CD14-positive monocyte (primary cell): ENCODE results near the gene ASAP3. TPM values are rescaled to one million over a fixed set of nuclear protein-coding genes. Genes with fewer than 3 reads are reported as not detected.

Experiments used
- DNase-seq, 3 donors: peaks; one replicate each; pipeline ENCODE4 v3.0.0-alpha.2; 2011 to 2022
- H2AFZ ChIP-seq: 2 replicates; pipeline ENCODE4 v1.6.0; 2012; ENCODE audit warnings: mild to moderate bottlenecking, low read depth, low read length, inconsistent platforms; ENCODE audit not compliant: insufficient read depth, poor library complexity, severe bottlenecking
- H3K27ac ChIP-seq, 2 donors: 1 replicate in 1 of 2; 2 replicates in 1 of 2; pipeline ENCODE4 v1.5.1; 2012 to 2013; ENCODE audit warnings: low read length in 2 of 2, control low read depth in 1 of 2, inconsistent platforms in 1 of 2, low read depth in 1 of 2, mild to moderate bottlenecking in 1 of 2
- H3K27me3 ChIP-seq, 2 donors: one replicate each; pipeline versions ENCODE4 v1.6.0 to v1.6.1; 2011 to 2013; ENCODE audit warnings: low read length in 2 of 2; ENCODE audit not compliant: control insufficient read depth in 2 of 2, insufficient read depth in 2 of 2
- H3K36me3 ChIP-seq, 2 donors: replicated peaks in 1 of 2; 1 replicate in 1 of 2; 2 replicates in 1 of 2; pipeline versions ENCODE4 v1.5.1 to v1.6.1; 2012 to 2013; ENCODE audit warnings: low read length in 2 of 2, control low read depth in 1 of 2, inconsistent platforms in 1 of 2, mild to moderate bottlenecking in 1 of 2; ENCODE audit not compliant: insufficient read depth in 2 of 2, control insufficient read depth in 1 of 2
- H3K4me1 ChIP-seq, 2 donors: 1 replicate in 1 of 2; 2 replicates in 1 of 2; pipeline versions ENCODE4 v1.5.1 to v1.6.1; 2012 to 2013; ENCODE audit warnings: low read length in 2 of 2, control low read depth in 1 of 2, inconsistent platforms in 1 of 2, mild to moderate bottlenecking in 1 of 2, moderate library complexity in 1 of 2; ENCODE audit not compliant: insufficient read depth in 2 of 2, control insufficient read depth in 1 of 2
- H3K4me2 ChIP-seq: replicated peaks from 2 replicates; pipeline ENCODE3; 2012; ENCODE audit warnings: low read length, moderate library complexity, mild to moderate bottlenecking; ENCODE audit not compliant: poor library complexity, severe bottlenecking; ENCODE audit errors: extremely low read depth
- H3K4me3 ChIP-seq, 3 experiments: fragments of 200-600 bp in 1 of 3; sonication (generic) in 1 of 3; replicated peaks in 1 of 3; 1 replicate in 2 of 3; 2 replicates in 1 of 3; pipeline ENCODE4 v1.5.1; 2011 to 2013; ENCODE audit warnings: low read length in 3 of 3, mild to moderate bottlenecking in 3 of 3, control low read depth in 2 of 3, low read depth in 2 of 3, inconsistent platforms in 1 of 3, moderate library complexity in 1 of 3
- H3K79me2 ChIP-seq: 2 replicates; pipeline ENCODE4 v1.6.0; 2012; ENCODE audit warnings: mild to moderate bottlenecking, control low read depth, inconsistent platforms, low read length, moderate library complexity; ENCODE audit not compliant: insufficient read depth
- H3K9ac ChIP-seq: 2 replicates; pipeline ENCODE4 v1.6.0; 2017; ENCODE audit warnings: low read length, mild to moderate bottlenecking; ENCODE audit not compliant: insufficient read depth, poor library complexity, severe bottlenecking
- H3K9me3 ChIP-seq, 2 donors: replicated peaks in 1 of 2; 1 replicate in 1 of 2; 2 replicates in 1 of 2; pipeline versions ENCODE4 v1.5.1 to v1.6.1; 2012 to 2013; ENCODE audit warnings: low read length in 2 of 2, control low read depth in 1 of 2; ENCODE audit not compliant: control insufficient read depth in 1 of 2, insufficient read depth in 1 of 2
- H4K20me1 ChIP-seq: 2 replicates; pipeline ENCODE4 v1.6.0; 2012; ENCODE audit warnings: mild to moderate bottlenecking, low read length, control low read depth, moderate library complexity; ENCODE audit not compliant: insufficient read depth
- H3K27ac Mint-ChIP-seq, 7 donors: one replicate each; pipeline ENCODE4 v1.8.0; 2020; ENCODE audit warnings: mild to moderate bottlenecking in 7 of 7, mixed read lengths in 7 of 7, moderate library complexity in 6 of 7, inconsistent platforms in 2 of 7
- H3K27me3 Mint-ChIP-seq, 3 donors: one replicate each; pipeline ENCODE4 v1.8.0; 2021 to 2022; ENCODE audit warnings: low read depth in 3 of 3, mild to moderate bottlenecking in 3 of 3, mixed read lengths in 3 of 3, moderate library complexity in 3 of 3, inconsistent platforms in 1 of 3
- H3K36me3 Mint-ChIP-seq, 2 donors: one replicate each; pipeline ENCODE4 v1.8.0; 2020; ENCODE audit warnings: mixed read lengths in 2 of 2, inconsistent platforms in 1 of 2, mild to moderate bottlenecking in 1 of 2
- H3K4me1 Mint-ChIP-seq: one replicate; pipeline ENCODE4 v1.8.0; 2020; ENCODE audit warnings: mild to moderate bottlenecking, mixed read lengths
- H3K4me3 Mint-ChIP-seq, 2 donors: one replicate each; pipeline ENCODE4 v1.8.0; 2020; ENCODE audit warnings: mild to moderate bottlenecking in 2 of 2, mixed read lengths in 2 of 2, moderate library complexity in 1 of 2
- H3K9me3 Mint-ChIP-seq, 7 donors: one replicate each; pipeline ENCODE4 v1.8.0; 2020 to 2022; ENCODE audit warnings: mixed read lengths in 7 of 7, mild to moderate bottlenecking in 6 of 7, moderate library complexity in 6 of 7, inconsistent platforms in 2 of 7
- CTCF ChIP-seq: fragments of 200-600 bp; IDR thresholded peaks from one replicate; pipeline ENCODE4 v1.8.0; 2022; ENCODE audit warnings: antibody characterized with exemption, mild to moderate bottlenecking
- WGBS: methylation state at CpG from one replicate; pipeline ENCODE4 v1.1.5; 2013; ENCODE audit warnings: missing lambda C conversion rate; ENCODE audit not compliant: insufficient coverage; 5-methylcytosine and 5-hydroxymethylcytosine counted together
- intact Hi-C, 2 donors: fragments of 100-400 bp; cut with micrococcal nuclease; formaldehyde crosslinking; loops; one replicate each; pipeline versions ENCODE4 v1.15.0 to v1.15.1; 2023
- polyA plus RNA-seq, 3 donors: library from polyadenylated mRNA; depleted of rRNA in 1 of 3; unstranded in 2 of 3; stranded (reverse) in 1 of 3; fragments of 300-500 nt in 2 of 3; fragments of >200 nt in 1 of 3; fragmentation: Illumina TruSeq in 2 of 3; gene quantifications; 1 replicate in 2 of 3; 2 replicates in 1 of 3; pipeline ENCODE4 v1.2.3, GENCODE V29; 2012 to 2021

Gene ASAP3
- polyA plus RNA-seq, 3 donors: 0.27 to 1.1 TPM; not detected in 1

GRCh38 chr1:23434260-23434775, 49.7 kb downstream of the ASAP3 start:
- Histone ChIP-seq H3K9ac (no peak overlapping the region), H3K4me2 (no peak overlapping the region), H3K36me3 (no peaks in the 10 kb centered on the region), H3K4me1 (no peaks in the 10 kb centered on the region), H2AFZ (no peak overlapping the region), H4K20me1 (no peaks in the 10 kb centered on the region), H3K9me3 (no peaks in the 10 kb centered on the region), H3K27me3 (peaks cover 0 to 2% of the 10 kb centered on the region in 2 donors), H3K4me3 (no peak overlapping the region), H3K27ac (no peak overlapping the region), H3K79me2 (no peaks in the 10 kb centered on the region)
- H3K27ac Mint-ChIP-seq: no peak overlapping the region
- H3K4me1 Mint-ChIP-seq: no peaks in the 10 kb centered on the region
- DNase-seq: no peak
- no peak overlapping the region for H3K4me3 Mint-ChIP-seq
- H3K27me3 Mint-ChIP-seq: peaks cover 7 to 25% (median 16%) of the 10 kb centered on the region in 3 donors
- H3K9me3 Mint-ChIP-seq: peaks cover 0 to 3% (median 0%) of the 10 kb centered on the region in 7 donors
- WGBS: 71% methylated on average over 7 of the region's 7 CpGs
- intact Hi-C loops: no loop called here
- H3K36me3 Mint-ChIP-seq: no peaks in the 10 kb centered on the region
- no peak for TF ChIP-seq CTCF

- no peaks in the 10 kb centered on the region for H3K79me2 ChIP-seq
- no peaks in the 10 kb centered on the region for H3K4me1 ChIP-seq
- Mint-ChIP-seq H3K27ac (no peak overlapping the region), H3K9me3 (peaks cover 0 to 3% (median 0%) of the 10 kb centered on the region in 7 donors), H3K27me3 (peaks cover 10 to 35% (median 21%) of the 10 kb centered on the region in 3 donors), H3K36me3 (no peaks in the 10 kb centered on the region), H3K4me3 (no peak overlapping the region), H3K4me1 (no peaks in the 10 kb centered on the region)
- H3K27ac ChIP-seq: no peak overlapping the region
- intact Hi-C loops: no loop called here
- no peak overlapping the region for H2AFZ ChIP-seq
- no peak overlapping the region for H3K4me2 ChIP-seq
- 96% methylated on average over 5 of the region's 10 CpGs for WGBS
- TF ChIP-seq CTCF: no peak
- no peaks in the 10 kb centered on the region for H4K20me1 ChIP-seq
- DNase-seq: no peak
- no peaks in the 10 kb centered on the region for H3K9me3 ChIP-seq
- H3K27me3 ChIP-seq: peaks cover 0 to 10% of the 10 kb centered on the region in 2 donors
- H3K9ac ChIP-seq: no peak overlapping the region
- no peak overlapping the region for H3K4me3 ChIP-seq
- no peaks in the 10 kb centered on the region for H3K36me3 ChIP-seq
Measured at GRCh38 chr1:23433122-23433521, 50.9 kb downstream of the ASAP3 start.
